Upper lobe of left lung (tissue), 4 donors: ENCODE data around the gene RARS1.

Source experiments
- CTCF ChIP-seq, 6 experiments: fragments of 450-650 bp in 4 of 6; fragments of 200-600 bp in 2 of 6; sonication (generic) in 2 of 6; IDR thresholded peaks; one replicate each; pipeline ENCODE4 v1.5.1; 2016 to 2019; ENCODE audit warnings: antibody characterized with exemption in 6 of 6
- POLR2A ChIP-seq, 4 donors: fragments of 450-650 bp; IDR thresholded peaks; one replicate each; pipeline ENCODE4 v1.5.1; 2016 to 2017; ENCODE audit warnings: antibody characterized with exemption in 4 of 4, mild to moderate bottlenecking in 2 of 4
- POLR2AphosphoS5 ChIP-seq, 2 donors: sonication (generic); formaldehyde crosslinking; IDR thresholded peaks; one replicate each; pipeline ENCODE4 v1.5.1; 2017; ENCODE audit warnings: antibody characterized with exemption in 2 of 2

GRCh38 chr5:168537176-168537575 lies 50.9 kb downstream of the RARS1 start:
- no peak for TF ChIP-seq CTCF (IDR thresholded peaks at IDR 0.05)
- TF ChIP-seq POLR2AphosphoS5 (IDR thresholded peaks at IDR 0.05): no peak
- TF ChIP-seq POLR2A (IDR thresholded peaks at IDR 0.05): no peak
